GM12878 (cell line): Measurements from ENCODE around the gene MICB. TPM values are rescaled to one million over a fixed set of nuclear protein-coding genes. Genes with fewer than 3 reads are reported as not detected.
A peak's percentile ranks its signal among the peaks of the same experiment; 100 is the strongest.

Experiments used
- EED ChIP-seq: sonication (generic); IDR thresholded peaks from 2 replicates; pipeline ENCODE4 v1.6.1; 2016; ENCODE audit warnings: antibody characterized with exemption, low read depth
- MYB ChIP-seq: fragments of 150-350 bp; IDR thresholded peaks from 2 replicates; pipeline ENCODE4 v1.6.1; 2014; ENCODE audit warnings: mild to moderate bottlenecking, low read depth, low read length, borderline replicate concordance
- NBN ChIP-seq: fragments of 450-650 bp; IDR thresholded peaks from 2 replicates; pipeline ENCODE4 v1.6.1; 2016
- PAX5 ChIP-seq: IDR thresholded peaks from 2 replicates; pipeline ENCODE4 v1.6.1; 2011; ENCODE audit warnings: low read depth, low read length, borderline replicate concordance
- RCOR1 ChIP-seq: conservative IDR thresholded peaks from 2 replicates; pipeline ENCODE4 v1.6.1; 2012; ENCODE audit warnings: low read depth, low read length, improper control_type of control experiment
- RUNX3 ChIP-seq: IDR thresholded peaks from 2 replicates; pipeline ENCODE4 v1.6.1; 2012; ENCODE audit warnings: low read length, inconsistent platforms
- SMARCA5 ChIP-seq: fragments of 450-650 bp; IDR thresholded peaks from 2 replicates; pipeline ENCODE4 v1.6.1; 2017; ENCODE audit warnings: mild to moderate bottlenecking
- polyA plus RNA-seq, 11 experiments: library from polyadenylated mRNA; depleted of rRNA in 4 of 11; unstranded in 6 of 11; stranded (reverse) in 5 of 11; fragments of >200 nt; fragmentation: Nextera tagmentation in 4 of 11; fragmentation: Illumina TruSeq in 1 of 11; extraction: Ambion mirVana in 4 of 11; extraction: Trizol in 1 of 11; gene quantifications; 1 replicate in 1 of 11; 2 replicates in 10 of 11; pipeline versions ENCODE4 v1.2.1 to v1.2.3, GENCODE V29; 2011 to 2016; ENCODE audit warnings: inconsistent platforms in 2 of 11, missing spikeins in 2 of 11, low read depth in 1 of 11
- total RNA-seq, 4 experiments: library from RNA; depleted of rRNA in 3 of 4; stranded (reverse); fragments of >200 nt in 3 of 4; fragmentation: Illumina TruSeq in 1 of 4; extraction: Trizol in 1 of 4; gene quantifications; 2 replicates each; pipeline versions ENCODE4 v1.2.1 to v1.2.3, GENCODE V29; 2013 to 2021
- TF ChIP-seq, protein P1 (sequence below), 3 experiments: IDR thresholded peaks in 2 of 3; conservative IDR thresholded peaks in 1 of 3; 2 replicates each; pipeline ENCODE4 v1.5.1; 2011; ENCODE audit warnings: low read depth in 3 of 3, low read length in 3 of 3, mild to moderate bottlenecking in 3 of 3, control low read depth in 2 of 3, moderate library complexity in 2 of 3, inconsistent platforms in 1 of 3, mixed read lengths in 1 of 3; ENCODE audit not compliant: control insufficient read depth in 2 of 3, insufficient read depth in 1 of 3; ENCODE audit errors: extremely low read depth in 1 of 3
- TF ChIP-seq, protein P2 (sequence below): IDR thresholded peaks from 2 replicates; pipeline ENCODE4 v1.6.1; 2011; ENCODE audit warnings: low read depth, low read length, improper control_type of control experiment, borderline replicate concordance
- TF ChIP-seq, protein P3 (sequence below): IDR thresholded peaks from 2 replicates; pipeline ENCODE4 v1.6.1; 2012; ENCODE audit warnings: mild to moderate bottlenecking, low read depth, low read length
- TF ChIP-seq, protein P4 (sequence below): IDR thresholded peaks from 2 replicates; pipeline ENCODE4 v1.6.1; 2012; ENCODE audit warnings: low read depth, low read length, improper control_type of control experiment

Gene MICB
- total and polyA plus RNA-seq, 10 of the 15 experiments (the other 5 are each of a cell fraction or from before 2014, with no cell fraction given): 9.0 to 37.1 (median 17.8) TPM

DNA sequence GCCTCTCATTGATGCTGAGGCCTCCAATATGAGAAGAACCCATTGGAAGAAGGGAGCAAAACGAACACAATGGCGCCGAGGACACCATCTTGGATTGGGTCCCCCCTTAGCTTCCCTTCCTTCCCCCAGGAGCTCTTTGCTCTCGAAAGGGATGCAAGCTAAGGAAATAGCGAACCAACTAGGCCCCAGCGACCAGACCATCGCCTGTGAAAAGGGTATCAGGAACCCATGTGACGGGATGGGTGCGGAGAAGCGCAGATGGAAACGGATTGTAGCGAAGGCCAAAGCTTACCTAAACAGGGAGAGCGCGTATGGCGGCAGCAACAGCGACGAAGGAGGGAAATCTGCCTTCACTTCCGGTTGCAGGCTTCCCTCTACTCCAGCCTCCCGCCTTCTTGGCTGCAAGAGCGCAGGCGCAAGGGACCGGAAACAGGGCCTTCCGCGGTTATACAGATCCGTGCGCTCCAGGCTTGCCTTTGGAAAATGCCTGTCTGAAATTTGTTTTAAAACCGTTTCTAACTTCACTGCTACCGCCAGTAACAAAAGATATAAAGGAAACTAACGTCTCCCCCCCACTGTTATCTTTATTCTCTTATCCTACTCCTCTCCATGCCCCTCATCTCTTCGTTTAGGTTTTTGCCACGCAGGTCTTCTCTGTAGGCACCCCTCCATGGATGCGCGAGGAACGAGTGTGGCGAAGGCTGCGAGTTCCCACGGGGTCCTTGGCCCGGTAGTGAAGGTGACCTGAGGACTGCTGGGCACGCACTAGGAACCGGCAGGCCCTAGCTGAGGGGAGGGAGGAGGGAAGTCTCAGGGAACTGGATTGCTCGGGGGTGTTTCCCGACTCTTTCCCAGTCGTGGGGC lies 43.9 kb downstream of the MICB start, which contains the start of gene DDX39B (continued):
- TF ChIP-seq, protein P1, sequence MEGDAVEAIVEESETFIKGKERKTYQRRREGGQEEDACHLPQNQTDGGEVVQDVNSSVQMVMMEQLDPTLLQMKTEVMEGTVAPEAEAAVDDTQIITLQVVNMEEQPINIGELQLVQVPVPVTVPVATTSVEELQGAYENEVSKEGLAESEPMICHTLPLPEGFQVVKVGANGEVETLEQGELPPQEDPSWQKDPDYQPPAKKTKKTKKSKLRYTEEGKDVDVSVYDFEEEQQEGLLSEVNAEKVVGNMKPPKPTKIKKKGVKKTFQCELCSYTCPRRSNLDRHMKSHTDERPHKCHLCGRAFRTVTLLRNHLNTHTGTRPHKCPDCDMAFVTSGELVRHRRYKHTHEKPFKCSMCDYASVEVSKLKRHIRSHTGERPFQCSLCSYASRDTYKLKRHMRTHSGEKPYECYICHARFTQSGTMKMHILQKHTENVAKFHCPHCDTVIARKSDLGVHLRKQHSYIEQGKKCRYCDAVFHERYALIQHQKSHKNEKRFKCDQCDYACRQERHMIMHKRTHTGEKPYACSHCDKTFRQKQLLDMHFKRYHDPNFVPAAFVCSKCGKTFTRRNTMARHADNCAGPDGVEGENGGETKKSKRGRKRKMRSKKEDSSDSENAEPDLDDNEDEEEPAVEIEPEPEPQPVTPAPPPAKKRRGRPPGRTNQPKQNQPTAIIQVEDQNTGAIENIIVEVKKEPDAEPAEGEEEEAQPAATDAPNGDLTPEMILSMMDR (IDR thresholded peaks at IDR 0.05 in 2 of 3, conservative IDR thresholded peaks at IDR 0.05 in 1 of 3; ENCODE audit: control insufficient read depth in 2 of 3, extremely low read depth in 1 of 3, insufficient read depth in 1 of 3, low read depth in 3 of 3, low read length in 3 of 3): no peak
- TF ChIP-seq, protein P2, sequence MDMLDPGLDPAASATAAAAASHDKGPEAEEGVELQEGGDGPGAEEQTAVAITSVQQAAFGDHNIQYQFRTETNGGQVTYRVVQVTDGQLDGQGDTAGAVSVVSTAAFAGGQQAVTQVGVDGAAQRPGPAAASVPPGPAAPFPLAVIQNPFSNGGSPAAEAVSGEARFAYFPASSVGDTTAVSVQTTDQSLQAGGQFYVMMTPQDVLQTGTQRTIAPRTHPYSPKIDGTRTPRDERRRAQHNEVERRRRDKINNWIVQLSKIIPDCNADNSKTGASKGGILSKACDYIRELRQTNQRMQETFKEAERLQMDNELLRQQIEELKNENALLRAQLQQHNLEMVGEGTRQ: no peak; the same call in 1 of the 2 replicates
- TF ChIP-seq PAX5 (0 out of 2 replicates have a peak, but pooled peaks have one; percentile 11), RCOR1 (peak; percentile 55; the same call in 1 of the 2 replicates), EED (0 out of 2 replicates have a peak, but pooled peaks have one; percentile 24), NBN (peak; percentile 97), SMARCA5 (peak; percentile 72; the same call in 1 of the 2 replicates), RUNX3 (peak; percentile 92), MYB (peak; percentile 97)
- TF ChIP-seq, protein P3, sequence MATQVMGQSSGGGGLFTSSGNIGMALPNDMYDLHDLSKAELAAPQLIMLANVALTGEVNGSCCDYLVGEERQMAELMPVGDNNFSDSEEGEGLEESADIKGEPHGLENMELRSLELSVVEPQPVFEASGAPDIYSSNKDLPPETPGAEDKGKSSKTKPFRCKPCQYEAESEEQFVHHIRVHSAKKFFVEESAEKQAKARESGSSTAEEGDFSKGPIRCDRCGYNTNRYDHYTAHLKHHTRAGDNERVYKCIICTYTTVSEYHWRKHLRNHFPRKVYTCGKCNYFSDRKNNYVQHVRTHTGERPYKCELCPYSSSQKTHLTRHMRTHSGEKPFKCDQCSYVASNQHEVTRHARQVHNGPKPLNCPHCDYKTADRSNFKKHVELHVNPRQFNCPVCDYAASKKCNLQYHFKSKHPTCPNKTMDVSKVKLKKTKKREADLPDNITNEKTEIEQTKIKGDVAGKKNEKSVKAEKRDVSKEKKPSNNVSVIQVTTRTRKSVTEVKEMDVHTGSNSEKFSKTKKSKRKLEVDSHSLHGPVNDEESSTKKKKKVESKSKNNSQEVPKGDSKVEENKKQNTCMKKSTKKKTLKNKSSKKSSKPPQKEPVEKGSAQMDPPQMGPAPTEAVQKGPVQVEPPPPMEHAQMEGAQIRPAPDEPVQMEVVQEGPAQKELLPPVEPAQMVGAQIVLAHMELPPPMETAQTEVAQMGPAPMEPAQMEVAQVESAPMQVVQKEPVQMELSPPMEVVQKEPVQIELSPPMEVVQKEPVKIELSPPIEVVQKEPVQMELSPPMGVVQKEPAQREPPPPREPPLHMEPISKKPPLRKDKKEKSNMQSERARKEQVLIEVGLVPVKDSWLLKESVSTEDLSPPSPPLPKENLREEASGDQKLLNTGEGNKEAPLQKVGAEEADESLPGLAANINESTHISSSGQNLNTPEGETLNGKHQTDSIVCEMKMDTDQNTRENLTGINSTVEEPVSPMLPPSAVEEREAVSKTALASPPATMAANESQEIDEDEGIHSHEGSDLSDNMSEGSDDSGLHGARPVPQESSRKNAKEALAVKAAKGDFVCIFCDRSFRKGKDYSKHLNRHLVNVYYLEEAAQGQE: peak; percentile 61
- TF ChIP-seq, protein P4, sequence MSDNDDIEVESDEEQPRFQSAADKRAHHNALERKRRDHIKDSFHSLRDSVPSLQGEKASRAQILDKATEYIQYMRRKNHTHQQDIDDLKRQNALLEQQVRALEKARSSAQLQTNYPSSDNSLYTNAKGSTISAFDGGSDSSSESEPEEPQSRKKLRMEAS: peak; percentile 91
